Lower leg skin (tissue), 3 donors: Measurements from ENCODE around the gene AKAP5.

ENCODE experiments used
- CTCF ChIP-seq, 3 donors: fragments of 450-650 bp; IDR thresholded peaks; one replicate each; pipeline ENCODE4 v1.5.1; 2016; ENCODE audit warnings: antibody characterized with exemption in 3 of 3, mild to moderate bottlenecking in 3 of 3, moderate library complexity in 2 of 3
- POLR2A ChIP-seq, 2 donors: fragments of 450-650 bp; IDR thresholded peaks; one replicate each; pipeline ENCODE4 v1.6.1; 2016 to 2017; ENCODE audit warnings: antibody characterized with exemption in 2 of 2, mild to moderate bottlenecking in 1 of 2, moderate library complexity in 1 of 2

- TF ChIP-seq CTCF (IDR thresholded peaks at IDR 0.05) (no peak), POLR2A (IDR thresholded peaks at IDR 0.05) (no peak)
Observed at GRCh38 chr14:64504310-64504896, 39.1 kb downstream of the AKAP5 start, which contains the start of gene ZBTB1.
